NCI-H748 (cell line): Measurements from ENCODE around the gene PRIM2.
A peak's percentile ranks its signal among the peaks of the same experiment; 100 is the strongest.
"Not testable (repeated sequence)": the region's sequence is repeated elsewhere in the genome, so short reads cannot be mapped to it uniquely, and the experiment has no call there.

Experiments used
- DNase-seq: peaks from one replicate; lab custom pipeline; 2025; ENCODE audit not compliant: unreplicated experiment; lab: John Stamatoyannopoulos, UW

Gene PRIM2

DNA sequence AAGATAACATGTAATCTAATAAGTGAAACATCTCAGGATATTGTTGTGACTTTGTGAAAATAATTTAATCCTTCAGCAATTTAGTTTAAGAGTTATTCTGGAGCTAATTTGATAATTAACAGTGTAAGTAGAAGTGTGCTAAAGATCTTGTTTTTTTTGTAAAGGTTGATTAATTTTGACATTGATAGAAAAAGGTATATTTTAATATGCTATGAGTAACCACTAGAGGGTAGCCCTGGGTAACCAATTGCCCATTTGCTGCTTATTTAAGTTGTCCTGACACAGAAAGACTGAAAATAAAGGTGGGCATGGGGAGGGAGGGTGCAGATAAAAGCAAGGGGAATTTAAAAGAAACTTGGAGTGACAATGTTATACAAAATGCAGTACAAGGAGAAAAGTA is 262.1 kb downstream of the PRIM2 start:
- peak; percentile 3 for DNase-seq

- not testable (repeated sequence) for DNase-seq
Measured at GRCh38 chr6:57581586-57581985, 264.2 kb downstream of the PRIM2 start.

GRCh38 chr6:57601105-57601504 is 283.7 kb downstream of the PRIM2 start:
- DNase-seq = not testable (repeated sequence)

GRCh38 chr6:57605303-57605702 is 287.9 kb downstream of the PRIM2 start:
- DNase-seq = not testable (repeated sequence)

- not testable (repeated sequence) for DNase-seq
Measured at GRCh38 chr6:57606331-57606730, 288.9 kb downstream of the PRIM2 start.

GRCh38 chr6:57610612-57611011 is 293.2 kb downstream of the PRIM2 start:
- not testable (repeated sequence) for DNase-seq

DNA sequence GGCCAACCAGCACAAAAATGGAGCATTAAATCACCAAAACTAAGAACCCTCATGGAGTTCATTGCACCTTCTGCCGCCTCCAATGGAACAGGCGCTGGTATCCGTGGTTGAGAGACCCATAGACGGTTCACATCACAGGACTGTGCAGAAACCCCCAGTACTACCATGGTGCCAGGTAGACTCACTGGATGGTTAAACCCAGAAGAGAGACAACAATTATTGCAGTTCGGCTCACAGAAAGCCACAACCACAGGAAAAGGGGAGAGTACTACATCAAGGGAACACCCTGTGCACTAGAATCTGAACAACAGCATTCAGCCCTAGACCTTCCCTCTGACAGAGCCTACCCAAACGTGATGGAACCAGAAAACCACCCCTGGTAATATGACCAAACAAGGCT is 301.5 kb downstream of the PRIM2 start:
- DNase-seq = not testable (repeated sequence)

DNA sequence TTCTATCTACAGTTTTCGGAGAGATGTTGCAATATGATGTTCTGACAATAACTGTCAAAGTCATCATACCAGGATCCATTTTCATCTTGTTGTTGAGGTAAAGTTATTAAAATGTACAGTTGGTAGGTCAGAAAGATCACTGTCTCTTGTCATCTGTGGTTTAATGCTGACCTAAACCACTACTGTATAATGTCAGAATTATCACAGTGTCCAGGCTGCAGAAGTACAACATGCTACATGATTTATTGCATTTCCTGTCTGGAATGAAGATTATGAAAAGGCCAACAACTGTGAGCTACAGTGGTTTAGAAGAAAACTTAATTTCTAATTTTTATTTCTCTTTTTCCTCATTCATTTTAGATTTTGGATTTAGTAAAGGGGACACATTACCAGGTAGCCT is 314.3 kb downstream of the PRIM2 start:
- DNase-seq = not testable (repeated sequence)

GRCh38 chr6:57658526-57658925 is 341.1 kb downstream of the PRIM2 start:
- not testable (repeated sequence) for DNase-seq

GRCh38 chr6:57659794-57660193 is 342.4 kb downstream of the PRIM2 start:
- not testable (repeated sequence) for DNase-seq

DNA sequence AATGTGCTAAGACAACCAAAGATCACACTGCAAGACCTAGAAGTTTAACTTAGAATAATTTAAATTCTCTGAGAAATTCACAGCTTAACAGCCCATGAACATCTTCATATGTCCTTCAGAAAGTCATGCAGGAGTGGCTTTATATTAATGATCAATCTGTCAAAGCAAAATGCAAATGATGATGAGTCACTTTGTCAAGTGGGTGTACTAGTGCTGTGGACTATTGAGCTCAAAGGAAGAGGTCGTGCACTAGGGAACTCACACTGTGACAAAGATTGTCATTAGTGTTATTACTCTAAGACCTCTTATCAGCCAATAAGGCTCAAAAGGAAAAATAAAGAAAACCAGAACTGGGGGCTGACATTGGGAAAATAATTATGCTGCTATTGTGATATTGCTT is 343.5 kb downstream of the PRIM2 start:
- not testable (repeated sequence) for DNase-seq

GRCh38 chr6:57668108-57668507 is 350.7 kb downstream of the PRIM2 start:
- DNase-seq = not testable (repeated sequence)

DNA sequence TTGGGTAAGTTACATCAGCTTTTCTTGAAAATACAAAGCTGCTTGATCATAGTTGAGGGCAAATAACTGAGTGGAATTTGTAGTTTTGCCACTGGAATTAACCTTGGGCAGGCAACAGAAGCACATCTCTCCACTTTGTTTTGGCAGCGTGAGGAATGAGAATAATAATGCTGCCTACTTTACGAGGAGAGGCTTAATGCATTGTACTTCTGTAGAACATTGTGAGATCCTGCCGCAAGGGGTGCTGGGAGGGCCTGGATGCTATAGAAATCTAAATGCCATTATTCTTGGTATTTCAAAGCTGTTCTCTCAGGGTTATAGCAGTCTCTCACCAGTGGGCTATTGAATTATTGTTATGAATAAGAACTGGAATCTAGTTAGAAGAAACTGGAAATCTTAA is 353.8 kb downstream of the PRIM2 start:
- not testable (repeated sequence) for DNase-seq

DNA sequence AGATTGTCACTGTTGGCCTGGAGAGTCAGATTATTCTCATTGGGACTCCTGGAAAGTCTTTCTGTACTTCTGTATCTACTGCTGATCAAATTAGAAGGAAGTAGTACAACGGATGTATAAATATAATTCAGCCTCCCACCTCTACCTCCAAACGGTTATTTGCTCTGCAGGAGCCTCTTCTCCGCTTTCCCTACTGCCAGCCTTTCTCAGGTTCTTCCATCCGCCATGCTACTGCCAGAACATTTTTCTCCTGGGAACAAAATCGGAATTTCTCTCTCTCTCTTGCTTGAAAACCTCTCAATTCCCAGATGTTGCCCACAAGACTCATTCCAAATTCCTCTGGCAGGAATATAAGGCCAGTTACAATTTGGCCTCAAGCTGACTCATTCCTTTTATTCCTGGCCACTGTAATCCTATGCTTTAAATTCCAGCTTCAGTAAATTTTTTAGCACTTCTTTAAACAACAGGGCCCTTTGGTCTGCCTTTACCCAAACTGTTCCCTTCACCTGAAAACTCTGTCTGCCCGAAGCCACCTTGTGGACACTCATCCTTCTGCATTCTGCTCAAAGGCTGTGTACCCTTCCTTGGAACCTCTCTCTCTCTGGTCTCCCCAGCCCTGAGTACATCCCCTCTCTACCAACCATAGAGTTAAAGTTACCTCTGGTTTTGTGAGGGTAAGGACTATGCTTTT is 354.7 kb downstream of the PRIM2 start:
- peak; percentile 12 for DNase-seq

- peak; percentile 20 for DNase-seq
Measured at GRCh38 chr6:57673281-57673680, 355.9 kb downstream of the PRIM2 start.

GRCh38 chr6:57675386-57675785 is 358.0 kb downstream of the PRIM2 start:
- not testable (repeated sequence) for DNase-seq

DNA sequence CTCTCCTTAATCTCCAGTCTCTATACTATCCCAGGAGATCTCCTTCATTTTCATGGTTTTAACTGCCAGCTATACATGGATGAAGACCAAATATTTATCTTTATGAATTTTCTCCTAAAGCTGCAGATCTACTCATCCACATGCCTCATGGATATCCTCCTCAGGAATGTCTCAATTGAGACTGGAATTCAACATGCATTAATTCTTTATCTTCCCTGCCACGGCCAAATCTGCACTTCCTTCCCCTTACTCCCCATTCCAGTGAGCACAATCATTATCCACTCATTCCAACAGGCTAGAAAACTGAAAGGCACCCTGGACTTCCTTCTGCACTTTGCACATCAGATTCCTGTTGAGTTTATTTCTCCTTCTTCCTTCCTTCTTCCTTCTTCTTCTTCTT is 379.0 kb downstream of the PRIM2 start:
- not testable (repeated sequence) for DNase-seq
